ENCODE results near the gene ZNF287. TPM values are rescaled to one million over a fixed set of nuclear protein-coding genes. Genes with fewer than 3 reads are reported as not detected.

ZNF287 gene
- total RNA-seq, 1 donor = 10.3 TPM

DNA sequence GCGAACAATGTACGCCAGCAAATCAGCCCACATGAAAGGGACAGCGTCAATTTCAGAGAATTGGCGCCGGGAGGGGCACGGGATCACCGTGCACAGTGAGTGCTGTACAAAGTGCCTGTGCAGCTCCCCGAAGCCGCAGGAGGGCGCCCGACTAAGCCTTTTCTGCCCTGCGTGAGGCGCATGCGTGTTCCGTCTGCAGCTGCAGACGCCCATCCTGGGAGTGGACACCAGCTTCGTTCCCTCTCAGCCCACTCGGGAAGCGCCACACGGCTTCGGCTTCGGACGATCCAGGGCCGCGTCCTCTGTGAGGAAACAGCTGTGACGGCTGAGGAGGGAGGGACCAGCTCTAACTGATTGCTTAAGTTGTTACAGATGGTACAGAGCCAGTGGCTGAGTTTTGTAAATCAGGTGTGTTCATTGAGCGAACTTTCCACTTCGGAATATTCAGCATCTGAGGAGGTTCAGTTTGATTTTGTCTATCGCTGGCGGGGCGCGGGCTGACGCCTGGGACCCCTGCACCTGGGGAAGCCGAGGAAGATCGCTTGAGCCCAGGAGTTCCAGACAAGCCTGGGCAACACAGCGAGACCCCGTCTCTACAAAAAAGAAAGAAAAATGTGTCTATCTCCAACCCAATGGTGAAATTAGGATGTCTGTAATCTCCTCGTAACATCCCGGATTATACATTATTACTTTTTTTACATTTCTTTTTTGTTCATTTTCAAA, 15.4 kb upstream of the ZNF287 start:
- peak; percentile 86 for TF ChIP-seq CTCF (IDR thresholded peaks at IDR 0.05; ENCODE audit: insufficient read depth, low read length)
- peak; percentile 82 for DNase-seq (ENCODE audit: low read depth)
- peak overlapping the region; percentile 59 for H3K4me3 ChIP-seq (ENCODE audit: low read depth, low read length)

DNA sequence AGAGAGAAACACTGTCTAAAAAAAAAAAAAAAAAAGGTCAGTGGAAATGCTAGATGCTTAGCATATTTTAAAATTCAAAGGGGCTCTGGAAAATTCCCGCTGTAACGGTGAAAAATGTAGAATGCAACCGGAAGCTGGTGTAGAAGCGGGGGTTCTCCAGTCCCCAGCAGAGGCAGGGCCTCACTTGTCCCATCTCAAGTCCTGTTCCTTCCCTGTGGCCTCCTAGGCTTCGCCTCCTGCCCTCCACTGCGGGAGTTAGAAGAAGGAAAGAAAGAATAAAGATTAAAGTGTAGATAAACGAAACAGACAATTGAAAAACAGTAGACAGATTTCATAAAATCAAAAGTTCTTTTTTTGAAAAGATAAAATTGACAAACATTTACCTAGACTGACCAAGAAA, 14.8 kb upstream of the ZNF287 start:
- DNase-seq (ENCODE audit: low read depth) = no peak
- TF ChIP-seq CTCF (IDR thresholded peaks at IDR 0.05; ENCODE audit: insufficient read depth, low read length) = no peak
- H3K4me3 ChIP-seq (ENCODE audit: low read depth, low read length) = no peak overlapping the region

DNA sequence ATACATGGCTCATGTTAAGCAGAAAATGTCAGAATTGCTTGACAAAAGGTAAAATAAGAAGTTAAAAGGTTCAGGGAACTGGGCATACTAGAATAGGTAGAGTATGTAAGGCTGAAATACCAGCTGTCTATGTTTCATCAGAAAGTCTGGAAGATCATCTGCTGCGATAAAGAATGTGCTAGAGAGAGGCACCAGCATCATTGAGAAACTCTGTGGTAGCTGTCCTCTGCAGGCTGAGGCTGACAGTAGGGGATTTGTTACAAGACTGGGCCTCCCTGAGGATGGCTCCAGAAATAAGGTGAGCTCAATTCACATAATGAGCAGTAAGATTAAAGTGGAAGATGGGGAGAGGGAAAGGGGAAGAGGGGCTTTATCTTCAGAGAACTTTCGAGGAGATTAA, 4.5 kb upstream of the ZNF287 start:
- no peak for DNase-seq (ENCODE audit: low read depth)
- no peak overlapping the region for H3K4me3 ChIP-seq (ENCODE audit: low read depth, low read length)
- no peak for TF ChIP-seq CTCF (IDR thresholded peaks at IDR 0.05; ENCODE audit: insufficient read depth, low read length)

DNA sequence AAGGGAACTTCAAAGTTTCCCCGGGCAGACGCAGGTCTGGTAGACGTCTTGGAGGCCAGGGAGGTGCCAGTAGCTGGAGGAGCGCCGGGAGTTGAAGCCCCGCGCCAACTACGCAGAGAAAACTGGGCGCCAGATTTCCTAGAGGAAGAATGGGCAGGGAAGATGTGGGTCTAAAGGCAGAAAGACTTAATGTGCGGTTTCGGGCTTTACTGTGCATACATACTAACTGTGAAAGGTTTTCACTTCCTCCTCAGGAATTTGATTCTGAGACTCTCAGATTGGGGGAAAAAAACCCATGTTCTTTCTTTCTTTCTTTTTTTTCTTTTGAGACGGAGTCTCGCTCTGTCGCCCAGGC, 331 bp upstream of the ZNF287 start:
- DNase-seq (ENCODE audit: low read depth) = no peak
- peak overlapping the region; percentile 86 for H3K4me3 ChIP-seq (ENCODE audit: low read depth, low read length)
- no peak for TF ChIP-seq CTCF (IDR thresholded peaks at IDR 0.05; ENCODE audit: insufficient read depth, low read length)

GRCh38 chr17:16552637-16553045, 16.4 kb downstream of the ZNF287 start:
- TF ChIP-seq CTCF (IDR thresholded peaks at IDR 0.05; ENCODE audit: insufficient read depth, low read length) = no peak
- no peak for DNase-seq (ENCODE audit: low read depth)
- no peak overlapping the region for H3K4me3 ChIP-seq (ENCODE audit: low read depth, low read length)

DNA sequence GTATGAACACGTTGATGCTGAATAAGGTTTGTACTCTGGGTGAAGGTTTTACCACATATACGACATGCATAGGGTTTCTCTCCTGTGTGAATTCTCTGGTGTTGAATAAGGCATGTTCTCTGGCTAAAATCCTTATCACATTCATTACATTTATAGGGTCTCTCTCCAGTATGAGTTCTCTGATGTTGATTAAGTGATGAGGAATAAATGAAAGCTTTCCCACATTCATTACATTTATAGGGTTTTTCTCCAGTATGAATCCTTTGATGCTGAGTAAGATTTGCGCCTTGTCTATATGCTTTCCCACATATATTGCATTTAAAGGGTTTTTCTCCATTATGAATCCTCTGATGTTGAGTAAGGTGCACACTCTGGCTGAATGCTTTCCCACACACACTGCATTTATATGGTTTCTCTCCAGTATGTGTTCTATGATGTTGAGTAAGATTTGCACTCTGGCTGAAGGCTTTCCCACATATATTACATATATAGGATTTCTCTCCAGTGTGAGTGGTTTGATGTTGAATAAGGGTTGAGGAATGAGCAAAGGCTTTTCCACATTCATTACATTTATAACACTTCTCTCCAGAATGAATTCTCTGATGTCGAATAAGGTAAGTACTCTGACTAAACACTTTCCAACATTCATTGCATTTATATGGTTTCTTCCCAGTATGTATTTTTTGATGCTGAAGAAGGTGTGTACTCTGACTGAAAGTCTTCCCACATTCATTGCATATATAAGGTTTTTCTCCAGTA, 16.9 kb downstream of the ZNF287 start:
- TF ChIP-seq CTCF (IDR thresholded peaks at IDR 0.05; ENCODE audit: insufficient read depth, low read length) = no peak
- H3K4me3 ChIP-seq (ENCODE audit: low read depth, low read length) = no peak overlapping the region
- no peak for DNase-seq (ENCODE audit: low read depth)
